Tibial artery (tissue), 4 donors: ENCODE data around the gene RTL5.

ENCODE experiments used
- DNase-seq, 2 donors: peaks; one replicate each; pipeline ENCODE4 v3.0.0-alpha.2; 2019
- H3K27ac ChIP-seq, 2 donors: fragments of 200-600 bp; sonication (generic) in 1 of 2; 1 replicate in 1 of 2; 2 replicates in 1 of 2; pipeline ENCODE4 v1.5.1; 2018 to 2019; ENCODE audit warnings: mild to moderate bottlenecking in 1 of 2
- H3K27me3 ChIP-seq, 2 donors: fragments of 200-600 bp; sonication (generic) in 1 of 2; one replicate each; pipeline versions ENCODE4 v1.5.1 to v1.6.0; 2016 to 2019
- H3K36me3 ChIP-seq, 3 donors: fragments of 200-600 bp; sonication (generic) in 2 of 3; one replicate each; pipeline ENCODE4 v1.5.1; 2016 to 2019; ENCODE audit warnings: mild to moderate bottlenecking in 2 of 3
- H3K4me1 ChIP-seq, 4 donors: fragments of 200-600 bp; sonication (generic) in 2 of 4; 1 replicate in 3 of 4; 2 replicates in 1 of 4; pipeline ENCODE4 v1.5.1; 2016 to 2019
- H3K4me3 ChIP-seq, 2 donors: fragments of 200-600 bp; sonication (generic) in 1 of 2; 1 replicate in 1 of 2; 2 replicates in 1 of 2; pipeline ENCODE4 v1.5.1; 2018 to 2019; ENCODE audit warnings: mild to moderate bottlenecking in 2 of 2
- H3K9me3 ChIP-seq, 3 donors: fragments of 200-600 bp; sonication (generic) in 1 of 3; one replicate each; pipeline ENCODE4 v1.5.1; 2016 to 2019
- CTCF ChIP-seq, 2 experiments: fragments of 200-600 bp in 1 of 2; fragments of 450-650 bp in 1 of 2; IDR thresholded peaks; one replicate each; pipeline ENCODE4 v1.5.1; 2017 to 2019; ENCODE audit warnings: antibody characterized with exemption in 2 of 2, mild to moderate bottlenecking in 1 of 2, moderate library complexity in 1 of 2
- intact Hi-C: fragments of 100-400 bp; cut with DNase I; formaldehyde crosslinking; loops from one replicate; pipeline ENCODE4 v1.15.0; 2023; ENCODE audit warnings: low total_unique reads

The RTL5 gene

GRCh38 chrX:72128881-72129280 is 2.8 kb downstream of the RTL5 start:
- Histone ChIP-seq H3K4me3 (no peak overlapping the region), H3K27me3 (no peaks in the 10 kb centered on the region), H3K4me1 (peaks cover 0 to 60% (median 23%) of the 10 kb centered on the region in 4 donors), H3K9me3 (peaks cover 0 to 5% (median 0%) of the 10 kb centered on the region in 3 donors), H3K27ac (peak overlapping the region in 1 of 2 donors; percentile 25), H3K36me3 (peaks cover 0 to 1% (median 0%) of the 10 kb centered on the region in 3 donors)
- intact Hi-C loops = no loop called here
- peak in 1 of 2 experiments; percentile 30 for TF ChIP-seq CTCF (IDR thresholded peaks at IDR 0.05)
- DNase-seq = no peak

- Histone ChIP-seq H3K4me3 (no peak overlapping the region), H3K9me3 (peaks cover 0 to 5% (median 0%) of the 10 kb centered on the region in 3 donors), H3K27ac (peak overlapping the region in 1 of 2 donors; percentile 25), H3K4me1 (peaks cover 0 to 66% (median 29%) of the 10 kb centered on the region in 4 donors), H3K36me3 (no peaks in the 10 kb centered on the region), H3K27me3 (no peaks in the 10 kb centered on the region)
- DNase-seq = no peak
- intact Hi-C loops = no loop called here
- TF ChIP-seq CTCF (IDR thresholded peaks at IDR 0.05) = no peak
Observed at GRCh38 chrX:72128183-72128834, 3.4 kb downstream of the RTL5 start.

- peaks cover 0 to 73% (median 37%) of the 10 kb centered on the region in 4 donors for H3K4me1 ChIP-seq
- no peak for DNase-seq
- H3K36me3 ChIP-seq = no peaks in the 10 kb centered on the region
- TF ChIP-seq CTCF (IDR thresholded peaks at IDR 0.05) = no peak
- intact Hi-C loops = loop anchor here (2.0 kb wide), 1 partner anchor 109 kb away; no protein-coding TSS in a partner anchor
- peak overlapping the region in 1 of 2 donors; percentile 52 for H3K27ac ChIP-seq
- no peaks in the 10 kb centered on the region for H3K27me3 ChIP-seq
- H3K4me3 ChIP-seq = no peak overlapping the region
- peaks cover 0 to 5% (median 0%) of the 10 kb centered on the region in 3 donors for H3K9me3 ChIP-seq
Observed at GRCh38 chrX:72127332-72127731, 4.4 kb downstream of the RTL5 start.

GRCh38 chrX:72126539-72127140 is 5.1 kb downstream of the RTL5 start:
- TF ChIP-seq CTCF (IDR thresholded peaks at IDR 0.05) = peak; percentile 80 to 81
- intact Hi-C loops = loop anchor here (2.0 kb wide), 1 partner anchor 108 kb away; no protein-coding TSS in a partner anchor
- no peaks in the 10 kb centered on the region for H3K27me3 ChIP-seq
- H3K4me3 ChIP-seq = no peak overlapping the region
- peak; percentile 87 to 92 for DNase-seq
- H3K36me3 ChIP-seq = no peaks in the 10 kb centered on the region
- H3K27ac ChIP-seq = peak overlapping the region; percentile 82 to 85
- peaks cover 0 to under 1% (median 0%) of the 10 kb centered on the region in 3 donors for H3K9me3 ChIP-seq
- peaks cover 0 to 78% (median 38%) of the 10 kb centered on the region in 4 donors for H3K4me1 ChIP-seq

GRCh38 chrX:72126048-72126415 is 5.7 kb downstream of the RTL5 start:
- Histone ChIP-seq H3K4me1 (peaks cover 0 to 84% (median 39%) of the 10 kb centered on the region in 4 donors), H3K36me3 (no peaks in the 10 kb centered on the region), H3K9me3 (no peaks in the 10 kb centered on the region), H3K4me3 (no peak overlapping the region), H3K27me3 (no peaks in the 10 kb centered on the region), H3K27ac (peak overlapping the region; percentile 82 to 85)
- DNase-seq = no peak
- no peak for TF ChIP-seq CTCF (IDR thresholded peaks at IDR 0.05)
- intact Hi-C loops = loop anchor here (2.0 kb wide), 1 partner anchor 107 kb away; no protein-coding TSS in a partner anchor
